Measurements from ENCODE around the gene MRPL24.

The MRPL24 gene

GRCh38 chr1:156704166-156704711 is 36.6 kb downstream of the MRPL24 start:
- Mint-ChIP-seq H3K36me3 (ENCODE audit: low read depth) (peaks cover 1% of the 10 kb centered on the region), H3K4me3 (no peak overlapping the region), H3K9me3 (no peaks in the 10 kb centered on the region), H3K4me1 (ENCODE audit: low read depth) (peaks cover 17% of the 10 kb centered on the region), H3K27ac (no peak overlapping the region), H3K27me3 (ENCODE audit: low read depth) (peaks cover 50% of the 10 kb centered on the region)

- H3K27me3 Mint-ChIP-seq (ENCODE audit: low read depth) = peaks cover 54% of the 10 kb centered on the region
- no peak overlapping the region for H3K27ac Mint-ChIP-seq
- H3K4me1 Mint-ChIP-seq (ENCODE audit: low read depth) = peaks cover 17% of the 10 kb centered on the region
- H3K36me3 Mint-ChIP-seq (ENCODE audit: low read depth) = peaks cover 2% of the 10 kb centered on the region
- no peaks in the 10 kb centered on the region for H3K9me3 Mint-ChIP-seq
- no peak overlapping the region for H3K4me3 Mint-ChIP-seq
These were observed 37.1 kb downstream of the MRPL24 start for GRCh38 chr1:156703741-156704140.

GRCh38 chr1:156703336-156703735 is 37.6 kb downstream of the MRPL24 start:
- no peak overlapping the region for H3K27ac Mint-ChIP-seq
- H3K27me3 Mint-ChIP-seq (ENCODE audit: low read depth) = peaks cover 58% of the 10 kb centered on the region
- no peak overlapping the region for H3K4me3 Mint-ChIP-seq
- H3K36me3 Mint-ChIP-seq (ENCODE audit: low read depth) = peaks cover 1% of the 10 kb centered on the region
- H3K9me3 Mint-ChIP-seq = no peaks in the 10 kb centered on the region
- H3K4me1 Mint-ChIP-seq (ENCODE audit: low read depth) = peaks cover 17% of the 10 kb centered on the region

- H3K27ac Mint-ChIP-seq = no peak overlapping the region
- peaks cover 60% of the 10 kb centered on the region for H3K27me3 Mint-ChIP-seq (ENCODE audit: low read depth)
- no peaks in the 10 kb centered on the region for H3K9me3 Mint-ChIP-seq
- H3K36me3 Mint-ChIP-seq (ENCODE audit: low read depth) = peaks cover 1% of the 10 kb centered on the region
- peaks cover 7% of the 10 kb centered on the region for H3K4me1 Mint-ChIP-seq (ENCODE audit: low read depth)
- H3K4me3 Mint-ChIP-seq = no peak overlapping the region
These were observed 40.0 kb downstream of the MRPL24 start for GRCh38 chr1:156700736-156701531.

GRCh38 chr1:156698995-156699394 is 41.9 kb downstream of the MRPL24 start:
- peaks cover 50% of the 10 kb centered on the region for H3K27me3 Mint-ChIP-seq (ENCODE audit: low read depth)
- no peak overlapping the region for H3K4me3 Mint-ChIP-seq
- no peak overlapping the region for H3K27ac Mint-ChIP-seq
- H3K4me1 Mint-ChIP-seq (ENCODE audit: low read depth) = no peaks in the 10 kb centered on the region
- H3K9me3 Mint-ChIP-seq = no peaks in the 10 kb centered on the region
- H3K36me3 Mint-ChIP-seq (ENCODE audit: low read depth) = peaks cover 1% of the 10 kb centered on the region

- Mint-ChIP-seq H3K9me3 (no peaks in the 10 kb centered on the region), H3K27me3 (ENCODE audit: low read depth) (peaks cover 50% of the 10 kb centered on the region), H3K4me1 (ENCODE audit: low read depth) (peaks cover 8% of the 10 kb centered on the region), H3K4me3 (no peak overlapping the region), H3K36me3 (ENCODE audit: low read depth) (peaks cover 3% of the 10 kb centered on the region), H3K27ac (no peak overlapping the region)
These were observed 43.4 kb downstream of the MRPL24 start for GRCh38 chr1:156697481-156697880.

- H3K36me3 Mint-ChIP-seq (ENCODE audit: low read depth) = peaks cover 3% of the 10 kb centered on the region
- H3K27ac Mint-ChIP-seq = no peak overlapping the region
- H3K4me1 Mint-ChIP-seq (ENCODE audit: low read depth) = peaks cover 14% of the 10 kb centered on the region
- H3K9me3 Mint-ChIP-seq = no peaks in the 10 kb centered on the region
- peaks cover 55% of the 10 kb centered on the region for H3K27me3 Mint-ChIP-seq (ENCODE audit: low read depth)
- H3K4me3 Mint-ChIP-seq = no peak overlapping the region
These were observed 44.1 kb downstream of the MRPL24 start for GRCh38 chr1:156696755-156697154.

- Mint-ChIP-seq H3K27ac (no peak overlapping the region), H3K4me1 (ENCODE audit: low read depth) (peaks cover 18% of the 10 kb centered on the region), H3K36me3 (ENCODE audit: low read depth) (peaks cover 3% of the 10 kb centered on the region), H3K4me3 (no peak overlapping the region), H3K27me3 (ENCODE audit: low read depth) (peaks cover 74% of the 10 kb centered on the region), H3K9me3 (no peaks in the 10 kb centered on the region)
These were observed 46.3 kb downstream of the MRPL24 start for GRCh38 chr1:156694690-156694962.

GRCh38 chr1:156693848-156694689 is 46.8 kb downstream of the MRPL24 start:
- peaks cover 3% of the 10 kb centered on the region for H3K36me3 Mint-ChIP-seq (ENCODE audit: low read depth)
- no peaks in the 10 kb centered on the region for H3K9me3 Mint-ChIP-seq
- peaks cover 21% of the 10 kb centered on the region for H3K4me1 Mint-ChIP-seq (ENCODE audit: low read depth)
- H3K27me3 Mint-ChIP-seq (ENCODE audit: low read depth) = peaks cover 76% of the 10 kb centered on the region
- H3K27ac Mint-ChIP-seq = no peak overlapping the region
- H3K4me3 Mint-ChIP-seq = no peak overlapping the region

GRCh38 chr1:156692925-156693847 is 47.7 kb downstream of the MRPL24 start:
- no peak overlapping the region for H3K4me3 Mint-ChIP-seq
- peaks cover 76% of the 10 kb centered on the region for H3K27me3 Mint-ChIP-seq (ENCODE audit: low read depth)

GRCh38 chr1:156692441-156692924 is 48.4 kb downstream of the MRPL24 start:
- peaks cover 76% of the 10 kb centered on the region for H3K27me3 Mint-ChIP-seq (ENCODE audit: low read depth)
- H3K4me1 Mint-ChIP-seq (ENCODE audit: low read depth) = peaks cover 22% of the 10 kb centered on the region
- no peak overlapping the region for H3K4me3 Mint-ChIP-seq
- no peaks in the 10 kb centered on the region for H3K9me3 Mint-ChIP-seq
- peaks cover 2% of the 10 kb centered on the region for H3K36me3 Mint-ChIP-seq (ENCODE audit: low read depth)
- H3K27ac Mint-ChIP-seq = no peak overlapping the region

More at GRCh38 chr1:156692925-156693847, 47.7 kb downstream of the MRPL24 start:
- Mint-ChIP-seq H3K27ac (no peak overlapping the region), H3K4me1 (ENCODE audit: low read depth) (peaks cover 22% of the 10 kb centered on the region), H3K36me3 (ENCODE audit: low read depth) (peaks cover 2% of the 10 kb centered on the region), H3K9me3 (no peaks in the 10 kb centered on the region)

GRCh38 chr1:156691665-156692440 is 49.0 kb downstream of the MRPL24 start:
- Mint-ChIP-seq H3K27me3 (ENCODE audit: low read depth) (peaks cover 70% of the 10 kb centered on the region), H3K36me3 (ENCODE audit: low read depth) (peaks cover 2% of the 10 kb centered on the region), H3K4me3 (no peak overlapping the region), H3K9me3 (no peaks in the 10 kb centered on the region), H3K27ac (no peak overlapping the region), H3K4me1 (ENCODE audit: low read depth) (peaks cover 22% of the 10 kb centered on the region)

- Mint-ChIP-seq H3K27me3 (ENCODE audit: low read depth) (peaks cover 64% of the 10 kb centered on the region), H3K4me3 (no peak overlapping the region), H3K4me1 (ENCODE audit: low read depth) (peaks cover 22% of the 10 kb centered on the region), H3K9me3 (no peaks in the 10 kb centered on the region), H3K36me3 (ENCODE audit: low read depth) (peaks cover 2% of the 10 kb centered on the region), H3K27ac (no peak overlapping the region)
These were observed 49.7 kb downstream of the MRPL24 start for GRCh38 chr1:156691191-156691590.
